H1 (cell line): ENCODE data around the gene TCF25. TPM values are rescaled to one million over a fixed set of nuclear protein-coding genes. Genes with fewer than 3 reads are reported as not detected.

Experiments
- CTCF ChIA-PET: fragments of 300-600 bp; sonication (Branson Sonifier 250); formaldehyde crosslinking; loops from one replicate; lab custom pipeline; 2021; ENCODE audit not compliant: partially characterized antibody; lab: Charles Lee
- POLR2A ChIA-PET: fragments of 300-600 bp; sonication (Branson Sonifier 250); formaldehyde crosslinking; loops from one replicate; lab custom pipeline; 2021; ENCODE audit warnings: inconsistent platforms; ENCODE audit not compliant: partially characterized antibody; lab: Charles Lee
- DNase-seq, 2 experiments: peaks; one replicate each; pipeline versions ENCODE4 v3.0.0 to v3.0.0-alpha.2; 2010 to 2022; ENCODE audit warnings: low spot score in 2 of 2, low read depth in 1 of 2, mixed read lengths in 1 of 2
- FAIRE-seq: peaks from 2 replicates; lab custom pipeline; 2011; peaks lifted over from hg19 to GRCh38; lab: Jason Lieb, UNC
- H2AFZ ChIP-seq: 2 replicates; pipeline ENCODE4 v1.8.1; 2012; ENCODE audit warnings: low read length, inconsistent platforms
- H2AK5ac ChIP-seq: 2 replicates; pipeline ENCODE4 v1.6.1; 2013; ENCODE audit warnings: low read depth, low read length
- H2BK120ac ChIP-seq: replicated peaks from 2 replicates; pipeline ENCODE3; 2013; ENCODE audit warnings: low read depth, low read length, inconsistent platforms
- H2BK12ac ChIP-seq: 2 replicates; pipeline ENCODE4 v1.6.1; 2013; ENCODE audit warnings: low read depth, low read length
- H2BK15ac ChIP-seq: 2 replicates; pipeline ENCODE4 v1.6.1; 2013; ENCODE audit warnings: low read length
- H2BK20ac ChIP-seq: 2 replicates; pipeline ENCODE4 v1.6.1; 2013; ENCODE audit warnings: low read length
- H2BK5ac ChIP-seq: 2 replicates; pipeline ENCODE4 v1.6.1; 2013; ENCODE audit warnings: low read depth, low read length
- H3K14ac ChIP-seq: 2 replicates; pipeline ENCODE4 v1.6.1; 2013; ENCODE audit warnings: inconsistent platforms; ENCODE audit not compliant: insufficient read length
- H3K18ac ChIP-seq: 2 replicates; pipeline ENCODE4 v1.6.1; 2013; ENCODE audit warnings: low read length; ENCODE audit errors: extremely low read depth
- H3K23ac ChIP-seq: 2 replicates; pipeline ENCODE4 v1.6.1; 2013; ENCODE audit warnings: inconsistent platforms; ENCODE audit not compliant: insufficient read length
- H3K23me2 ChIP-seq: 2 replicates; pipeline ENCODE4 v1.6.1; 2013; ENCODE audit warnings: low read depth, low read length
- H3K27ac ChIP-seq: 2 replicates; pipeline ENCODE4 v1.6.1; 2011; ENCODE audit warnings: low read depth, low read length, inconsistent platforms
- H3K27me3 ChIP-seq, 4 experiments: replicated peaks in 1 of 4; 1 replicate in 1 of 4; 2 replicates in 3 of 4; pipeline versions ENCODE4 v1.6.1 to v1.8.1; 2011 to 2013; ENCODE audit warnings: low read length in 3 of 4, mild to moderate bottlenecking in 3 of 4, inconsistent platforms in 2 of 4, mixed read lengths in 2 of 4, moderate library complexity in 1 of 4; ENCODE audit not compliant: control insufficient read depth in 3 of 4, insufficient read depth in 3 of 4; ENCODE audit errors: extremely low read depth in 1 of 4
- H3K36me3 ChIP-seq, 4 experiments: 2 replicates each; pipeline versions ENCODE4 v1.6.1 to v1.8.1; 2011 to 2013; ENCODE audit warnings: mild to moderate bottlenecking in 4 of 4, low read length in 3 of 4, moderate library complexity in 2 of 4, control low read depth in 1 of 4, inconsistent platforms in 1 of 4; ENCODE audit not compliant: insufficient read depth in 4 of 4, control insufficient read depth in 2 of 4
- H3K4ac ChIP-seq: replicated peaks from 2 replicates; pipeline ENCODE3; 2013; ENCODE audit warnings: low read length, low read depth, mixed read lengths, inconsistent platforms; ENCODE audit not compliant: insufficient read length
- H3K4me1 ChIP-seq, 4 experiments: replicated peaks in 1 of 4; 1 replicate in 1 of 4; 2 replicates in 3 of 4; pipeline versions ENCODE4 v1.6.1 to v1.8.1; 2011 to 2013; ENCODE audit warnings: low read length in 3 of 4, inconsistent platforms in 2 of 4, mixed read lengths in 1 of 4; ENCODE audit not compliant: insufficient read depth in 4 of 4, control insufficient read depth in 3 of 4
- H3K4me2 ChIP-seq, 2 experiments: 2 replicates each; pipeline versions ENCODE4 v1.6.1 to v1.8.1; 2011 to 2013; ENCODE audit warnings: low read depth in 2 of 2, low read length in 2 of 2, control low read depth in 1 of 2, inconsistent platforms in 1 of 2, mild to moderate bottlenecking in 1 of 2; ENCODE audit not compliant: insufficient read depth in 1 of 2
- H3K4me3 ChIP-seq, 4 experiments: fragments of 200-600, 300-600 bp in 1 of 4; sonication (generic), shearing (Covaris generic), sonication (Bioruptor Twin) in 1 of 4; 2 replicates each; pipeline versions ENCODE4 v1.5.1 to v1.8.1; 2011 to 2016; ENCODE audit warnings: low read length in 4 of 4, low read depth in 3 of 4, control low read depth in 2 of 4, inconsistent platforms in 2 of 4, mild to moderate bottlenecking in 2 of 4, mixed read lengths in 1 of 4, moderate library complexity in 1 of 4; ENCODE audit not compliant: insufficient read depth in 2 of 4; ENCODE audit errors: extremely low read depth in 1 of 4
- H3K56ac ChIP-seq: replicated peaks from 2 replicates; pipeline ENCODE3; 2013; ENCODE audit warnings: low read depth, mild to moderate bottlenecking, mixed read lengths, low read length, inconsistent platforms; ENCODE audit not compliant: insufficient read length
- H3K79me1 ChIP-seq: 2 replicates; pipeline ENCODE4 v1.6.1; 2013; ENCODE audit warnings: low read depth, low read length, control low read depth
- H3K79me2 ChIP-seq, 2 experiments: 2 replicates each; pipeline versions ENCODE4 v1.6.1 to v1.8.1; 2012 to 2013; ENCODE audit warnings: low read length in 2 of 2, mild to moderate bottlenecking in 2 of 2, inconsistent platforms in 1 of 2; ENCODE audit not compliant: insufficient read depth in 2 of 2, control insufficient read depth in 1 of 2
- H3K9ac ChIP-seq, 4 experiments: replicated peaks in 1 of 4; 1 replicate in 1 of 4; 2 replicates in 3 of 4; pipeline versions ENCODE4 v1.6.1 to v1.8.1; 2011 to 2013; ENCODE audit warnings: low read depth in 3 of 4, low read length in 3 of 4, control low read depth in 2 of 4, mild to moderate bottlenecking in 2 of 4, moderate library complexity in 2 of 4, inconsistent platforms in 1 of 4; ENCODE audit errors: extremely low read depth in 1 of 4
- H3K9me3 ChIP-seq, 2 experiments: 2 replicates each; pipeline versions ENCODE4 v1.6.1 to v1.8.1; 2012 to 2013; ENCODE audit warnings: mild to moderate bottlenecking in 2 of 2, moderate library complexity in 2 of 2, control low read depth in 1 of 2, inconsistent platforms in 1 of 2, low read depth in 1 of 2, low read length in 1 of 2, mixed read lengths in 1 of 2; ENCODE audit not compliant: insufficient read depth in 2 of 2
- H4K20me1 ChIP-seq, 2 experiments: replicated peaks in 1 of 2; 2 replicates each; pipeline versions ENCODE3 to v1.8.1; 2011 to 2013; ENCODE audit warnings: inconsistent platforms in 2 of 2, low read length in 2 of 2, mild to moderate bottlenecking in 1 of 2; ENCODE audit not compliant: insufficient read depth in 2 of 2, control insufficient read depth in 1 of 2
- H4K5ac ChIP-seq: 2 replicates; pipeline ENCODE4 v1.6.1; 2013; ENCODE audit warnings: low read length, low read depth, mixed read lengths, inconsistent platforms; ENCODE audit not compliant: insufficient read length
- H4K8ac ChIP-seq: 2 replicates; pipeline ENCODE4 v1.8.0; 2013; ENCODE audit warnings: mild to moderate bottlenecking, moderate library complexity, low read length, inconsistent platforms; ENCODE audit not compliant: insufficient read depth; ENCODE audit errors: extremely low read depth
- H4K91ac ChIP-seq: replicated peaks from 2 replicates; pipeline ENCODE3; 2013; ENCODE audit warnings: low read length, mixed read lengths, inconsistent platforms; ENCODE audit not compliant: insufficient read length
- BACH1 ChIP-seq: IDR thresholded peaks from 2 replicates; pipeline ENCODE4 v1.6.1; 2012; ENCODE audit warnings: low read length, improper control_type of control experiment
- CBX5 ChIP-seq: fragments of 300-800, 300-1000 bp; sonication (generic); IDR thresholded peaks from 2 replicates; pipeline ENCODE4 v1.7.1; 2016; ENCODE audit warnings: antibody characterized with exemption, low read length, low read depth
- GABPA ChIP-seq: IDR thresholded peaks from 2 replicates; pipeline ENCODE4 v1.6.1; 2011; ENCODE audit warnings: mild to moderate bottlenecking, low read length, moderate library complexity, borderline replicate concordance; ENCODE audit not compliant: insufficient read depth
- KDM4A ChIP-seq: IDR thresholded peaks from one replicate; pipeline ENCODE4 v1.7.1; 2012; ENCODE audit warnings: low read depth, mild to moderate bottlenecking, moderate library complexity, low read length, inconsistent platforms; ENCODE audit not compliant: severe bottlenecking
- MAFK ChIP-seq: IDR thresholded peaks from 2 replicates; pipeline ENCODE4 v1.6.1; 2012; ENCODE audit warnings: low read depth, mild to moderate bottlenecking, improper control_type of control experiment, low read length
- RXRA ChIP-seq: IDR thresholded peaks from 2 replicates; pipeline ENCODE4 v1.6.1; 2011; ENCODE audit warnings: low read depth, mild to moderate bottlenecking, low read length, moderate library complexity; ENCODE audit not compliant: insufficient read depth
- SAP30 ChIP-seq: fragments of 300-600 bp; sonication (generic); IDR thresholded peaks from 2 replicates; pipeline ENCODE4 v1.7.1; 2012; ENCODE audit warnings: low read length, moderate library complexity, mild to moderate bottlenecking, inconsistent platforms; ENCODE audit not compliant: insufficient read depth, insufficient replicate concordance
- SP4 ChIP-seq: IDR thresholded peaks from 2 replicates; pipeline ENCODE4 v1.6.1; 2012; ENCODE audit warnings: low read length, inconsistent platforms
- SRF ChIP-seq: IDR thresholded peaks from 2 replicates; pipeline ENCODE4 v1.6.1; 2011; ENCODE audit warnings: mild to moderate bottlenecking, low read depth, low read length, moderate library complexity
- YY1 ChIP-seq: IDR thresholded peaks from 2 replicates; pipeline ENCODE4 v1.6.1; 2011; ENCODE audit warnings: low read depth, mild to moderate bottlenecking, low read length
- WGBS, 2 experiments: shearing (Covaris generic) in 1 of 2; methylation state at CpG; one replicate each; pipeline versions ENCODE4 v1.1.6 to v1.1.7; 2013 to 2015; ENCODE audit warnings: low lambda C conversion rate in 2 of 2, mixed read lengths in 2 of 2, inconsistent platforms in 1 of 2, low coverage in 1 of 2, missing lambda C conversion rate in 1 of 2; ENCODE audit not compliant: insufficient replicate concordance in 2 of 2, insufficient coverage in 1 of 2, insufficient read length in 1 of 2; ENCODE audit errors: extremely low coverage in 1 of 2, missing lambda C conversion rate in 1 of 2; 5-methylcytosine and 5-hydroxymethylcytosine counted together
- polyA plus RNA-seq, 7 experiments: library from polyadenylated mRNA; depleted of rRNA in 3 of 7; stranded (reverse) in 5 of 7; unstranded in 2 of 7; fragments of >200 nt in 5 of 7; fragments of 200-250 nt in 2 of 7; gene quantifications; 1 replicate in 5 of 7; 2 replicates in 1 of 7; 4 replicates in 1 of 7; pipeline versions ENCODE4 v1.2.1 to v1.2.3, GENCODE V29; 2011 to 2013; ENCODE audit warnings: missing spikeins in 2 of 7, mixed read lengths in 2 of 7
- total RNA-seq: library from RNA; stranded (reverse); fragmentation: NEBNext Ultra II Directional; extraction: Animal tissue kit (Norgen Biotek cat#: 25700); gene quantifications from 2 replicates; pipeline ENCODE4 v1.2.1, GENCODE V29; 2021
- TF ChIP-seq, protein P1 (sequence below): IDR thresholded peaks from 2 replicates; pipeline ENCODE4 v1.6.1; 2012; ENCODE audit warnings: low read length, inconsistent platforms

TCF25 gene
- total and polyA plus RNA-seq, 2 of the 8 experiments (the other 6 are each of a cell fraction or from before 2014, with no cell fraction given): 78.1 to 102 TPM

DNA sequence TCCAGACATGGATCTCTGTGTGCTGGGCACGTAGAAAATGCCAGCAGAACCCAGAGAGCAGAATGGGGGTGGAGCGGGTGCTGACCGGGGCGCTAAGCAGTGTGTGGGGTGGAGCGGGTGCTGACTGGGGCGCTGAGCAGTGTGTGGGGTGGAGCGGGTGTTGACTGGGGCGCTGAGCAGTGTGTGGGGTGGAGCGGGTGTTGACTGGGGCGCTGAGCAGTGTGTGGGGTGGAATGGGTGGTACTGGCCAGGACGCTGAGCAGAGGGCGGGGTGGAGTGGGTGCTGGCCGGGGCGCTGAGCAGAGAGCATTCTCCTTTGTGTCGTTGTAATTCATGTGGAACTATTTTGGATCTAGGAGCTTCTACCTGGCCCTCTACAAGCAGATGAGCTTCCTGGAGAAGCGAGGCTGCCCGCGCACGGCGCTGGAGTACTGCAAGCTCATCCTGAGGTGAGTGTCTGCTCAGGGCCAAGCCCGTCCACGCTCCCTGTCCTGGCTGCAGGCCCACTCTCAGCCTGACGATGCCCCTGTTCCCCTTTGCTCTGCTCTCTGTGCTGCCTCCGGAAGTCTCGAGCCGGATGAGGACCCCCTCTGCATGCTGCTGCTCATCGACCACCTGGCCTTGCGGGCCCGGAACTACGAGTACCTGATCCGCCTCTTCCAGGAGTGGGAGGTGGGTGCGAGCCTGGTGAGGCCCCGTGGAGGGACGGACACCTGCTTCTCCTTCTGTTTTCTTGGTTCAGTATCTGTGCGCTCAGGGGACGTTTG, 25.0 kb downstream of the TCF25 start:
- H2BK5ac ChIP-seq: no peak overlapping the region; the same call in 1 of the 2 replicates
- H3K23me2 ChIP-seq: no peaks in the 10 kb centered on the region
- FAIRE-seq: no peak
- ChIA-PET POLR2A (interaction anchor here (0.5 to 1.4 kb wide), 2 partner anchors 8 to 46 kb away, joined by 3 to 4 read pairs; no protein-coding TSS in a partner anchor), CTCF (interaction anchor here (0.6 to 3.7 kb wide), 3 partner anchors 12 to 272 kb away, joined by 4 to 14 read pairs (median 5); partner anchors contain the start of gene MC1R)
- no peak overlapping the region for H2BK120ac ChIP-seq
- no peaks in the 10 kb centered on the region for H3K4me1 ChIP-seq
- no peak overlapping the region for H2AFZ ChIP-seq
- H3K4ac ChIP-seq: no peak overlapping the region
- H3K23ac ChIP-seq: no peak overlapping the region
- no peaks in the 10 kb centered on the region for H3K9me3 ChIP-seq
- H3K4me2 ChIP-seq: no peak overlapping the region
- no peaks in the 10 kb centered on the region for H3K79me1 ChIP-seq
- no peaks in the 10 kb centered on the region for H3K79me2 ChIP-seq
- H3K14ac ChIP-seq: no peak overlapping the region
- no peak overlapping the region for H4K8ac ChIP-seq
- no peak overlapping the region for H2BK12ac ChIP-seq
- no peak overlapping the region for H3K4me3 ChIP-seq
- no peak overlapping the region for H3K27ac ChIP-seq
- peaks cover 3 to 13% of the 10 kb centered on the region in 2 experiments for H4K20me1 ChIP-seq
- H3K27me3 ChIP-seq: no peaks in the 10 kb centered on the region
- H3K36me3 ChIP-seq: peaks cover 5 to 32% (median 21%) of the 10 kb centered on the region in 4 experiments; a peak in 6 of 8 replicates
- H2AK5ac ChIP-seq: no peak overlapping the region
- no peak for DNase-seq
- H2BK20ac ChIP-seq: no peak overlapping the region
- 94% methylated on average over 33 of the region's 36 CpGs; no CpG with 5 or more reads in 1 of the 2 experiments for WGBS, 2 experiments
- no peak overlapping the region for H3K18ac ChIP-seq
- H2BK15ac ChIP-seq: no peak overlapping the region
- no peak overlapping the region for H4K91ac ChIP-seq
- H3K56ac ChIP-seq: no peak overlapping the region
- H4K5ac ChIP-seq: no peak overlapping the region
- no peak overlapping the region; a peak in 1 of 7 replicates for H3K9ac ChIP-seq
- TF ChIP-seq GABPA (no peak), SRF (no peak), BACH1 (no peak), SP4 (no peak), SAP30 (no peak), CBX5 (no peak), YY1 (no peak), MAFK (no peak), KDM4A (no peak), RXRA (no peak)
- TF ChIP-seq, protein P1, sequence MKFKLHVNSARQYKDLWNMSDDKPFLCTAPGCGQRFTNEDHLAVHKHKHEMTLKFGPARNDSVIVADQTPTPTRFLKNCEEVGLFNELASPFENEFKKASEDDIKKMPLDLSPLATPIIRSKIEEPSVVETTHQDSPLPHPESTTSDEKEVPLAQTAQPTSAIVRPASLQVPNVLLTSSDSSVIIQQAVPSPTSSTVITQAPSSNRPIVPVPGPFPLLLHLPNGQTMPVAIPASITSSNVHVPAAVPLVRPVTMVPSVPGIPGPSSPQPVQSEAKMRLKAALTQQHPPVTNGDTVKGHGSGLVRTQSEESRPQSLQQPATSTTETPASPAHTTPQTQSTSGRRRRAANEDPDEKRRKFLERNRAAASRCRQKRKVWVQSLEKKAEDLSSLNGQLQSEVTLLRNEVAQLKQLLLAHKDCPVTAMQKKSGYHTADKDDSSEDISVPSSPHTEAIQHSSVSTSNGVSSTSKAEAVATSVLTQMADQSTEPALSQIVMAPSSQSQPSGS: no peak
